Measurements from ENCODE around the gene MINDY3. TPM values are rescaled to one million over a fixed set of nuclear protein-coding genes. Genes with fewer than 3 reads are reported as not detected.

The MINDY3 gene
- total and polyA plus RNA-seq, 2 donors from 2014 or later: 22.2 to 31.5 TPM

DNA sequence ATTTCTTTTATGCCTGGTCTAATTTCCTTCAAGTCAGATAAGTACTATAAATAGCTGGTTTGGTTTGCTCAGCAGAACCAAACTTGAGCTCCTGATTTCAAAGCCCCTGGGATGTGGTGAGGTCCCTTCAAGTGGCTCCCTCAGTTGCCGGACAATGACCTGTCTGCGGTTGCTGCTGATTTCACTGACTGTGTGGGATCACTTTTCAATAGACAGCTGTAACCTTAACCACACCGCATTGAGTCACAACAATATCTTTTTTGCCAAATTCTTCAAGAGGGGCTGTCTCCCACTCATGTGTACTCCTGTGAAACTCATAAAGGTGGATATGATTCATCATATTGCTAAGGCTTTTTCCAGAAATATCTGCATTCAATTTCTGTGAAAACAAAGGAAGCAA is 117.5 kb downstream of the MINDY3 start:
- H3K9ac ChIP-seq (ENCODE audit: low read length in 3 of 3): no peak overlapping the region
- H3K27me3 ChIP-seq (ENCODE audit: control insufficient read depth, insufficient read depth, low read length): no peaks in the 10 kb centered on the region
- H3K36me3 ChIP-seq (ENCODE audit: control insufficient read depth in 2 of 3, insufficient read depth in 3 of 3, low read length in 3 of 3): no peaks in the 10 kb centered on the region
- DNase-seq (no peak), FAIRE-seq (no peak)
- intact Hi-C loops (cut with DNase I): no loop called here
- no peaks in the 10 kb centered on the region for H3K4me1 ChIP-seq (ENCODE audit: control insufficient read depth in 2 of 3, insufficient read depth in 2 of 3, low read depth in 1 of 3, low read length in 3 of 3)
- no peak overlapping the region for H3K27ac ChIP-seq (ENCODE audit: low read depth in 2 of 2, low read length in 2 of 2)
- H3K9me3 ChIP-seq (ENCODE audit: control insufficient read depth in 2 of 3, insufficient read depth in 1 of 3, low read length in 3 of 3): no peaks in the 10 kb centered on the region
- no peak for TF ChIP-seq CTCF (IDR thresholded peaks at IDR 0.05; ENCODE audit: borderline replicate concordance, extremely low read depth, insufficient read depth)
- no peak overlapping the region for H3K4me3 ChIP-seq (ENCODE audit: low read length in 3 of 3)

- intact Hi-C loops (cut with DNase I): no loop called here
- Histone ChIP-seq H3K9ac (ENCODE audit: low read length in 3 of 3) (no peak overlapping the region), H3K9me3 (ENCODE audit: control insufficient read depth in 2 of 3, insufficient read depth in 1 of 3, low read length in 3 of 3) (no peaks in the 10 kb centered on the region), H3K27ac (ENCODE audit: low read depth in 2 of 2, low read length in 2 of 2) (no peak overlapping the region), H3K36me3 (ENCODE audit: control insufficient read depth in 2 of 3, insufficient read depth in 3 of 3, low read length in 3 of 3) (no peaks in the 10 kb centered on the region), H3K4me1 (ENCODE audit: control insufficient read depth in 2 of 3, insufficient read depth in 2 of 3, low read depth in 1 of 3, low read length in 3 of 3) (no peaks in the 10 kb centered on the region), H3K4me3 (ENCODE audit: low read length in 3 of 3) (no peak overlapping the region), H3K27me3 (ENCODE audit: control insufficient read depth, insufficient read depth, low read length) (no peaks in the 10 kb centered on the region)
- TF ChIP-seq CTCF (IDR thresholded peaks at IDR 0.05; ENCODE audit: borderline replicate concordance, extremely low read depth, insufficient read depth): no peak
- FAIRE-seq: no peak
- DNase-seq: no peak
Measured at GRCh38 chr10:15742102-15742501, 118.2 kb downstream of the MINDY3 start.

- TF ChIP-seq CTCF (IDR thresholded peaks at IDR 0.05; ENCODE audit: borderline replicate concordance, extremely low read depth, insufficient read depth): no peak
- H3K9me3 ChIP-seq (ENCODE audit: control insufficient read depth in 2 of 3, insufficient read depth in 1 of 3, low read length in 3 of 3): no peaks in the 10 kb centered on the region
- no peaks in the 10 kb centered on the region for H3K36me3 ChIP-seq (ENCODE audit: control insufficient read depth in 2 of 3, insufficient read depth in 3 of 3, low read length in 3 of 3)
- no peaks in the 10 kb centered on the region for H3K4me1 ChIP-seq (ENCODE audit: control insufficient read depth in 2 of 3, insufficient read depth in 2 of 3, low read depth in 1 of 3, low read length in 3 of 3)
- no peak overlapping the region for H3K4me3 ChIP-seq (ENCODE audit: low read length in 3 of 3)
- DNase-seq: no peak
- no peak overlapping the region for H3K27ac ChIP-seq (ENCODE audit: low read depth in 2 of 2, low read length in 2 of 2)
- no peak for FAIRE-seq
- intact Hi-C loops (cut with DNase I): no loop called here
- no peak overlapping the region for H3K9ac ChIP-seq (ENCODE audit: low read length in 3 of 3)
- H3K27me3 ChIP-seq (ENCODE audit: control insufficient read depth, insufficient read depth, low read length): no peaks in the 10 kb centered on the region
Measured at GRCh38 chr10:15741581-15741980, 118.7 kb downstream of the MINDY3 start.

GRCh38 chr10:15740261-15740660 is 120.0 kb downstream of the MINDY3 start:
- intact Hi-C loops (cut with DNase I): no loop called here
- no peak for FAIRE-seq
- TF ChIP-seq CTCF (IDR thresholded peaks at IDR 0.05; ENCODE audit: borderline replicate concordance, extremely low read depth, insufficient read depth): no peak
- H3K4me1 ChIP-seq (ENCODE audit: control insufficient read depth in 2 of 3, insufficient read depth in 2 of 3, low read depth in 1 of 3, low read length in 3 of 3): no peaks in the 10 kb centered on the region
- H3K36me3 ChIP-seq (ENCODE audit: control insufficient read depth in 2 of 3, insufficient read depth in 3 of 3, low read length in 3 of 3): no peaks in the 10 kb centered on the region
- no peaks in the 10 kb centered on the region for H3K27me3 ChIP-seq (ENCODE audit: control insufficient read depth, insufficient read depth, low read length)
- no peak overlapping the region for H3K4me3 ChIP-seq (ENCODE audit: low read length in 3 of 3)
- no peaks in the 10 kb centered on the region for H3K9me3 ChIP-seq (ENCODE audit: control insufficient read depth in 2 of 3, insufficient read depth in 1 of 3, low read length in 3 of 3)
- no peak overlapping the region for H3K9ac ChIP-seq (ENCODE audit: low read length in 3 of 3)
- no peak overlapping the region for H3K27ac ChIP-seq (ENCODE audit: low read depth in 2 of 2, low read length in 2 of 2)
- no peak for DNase-seq
